Measurements from ENCODE around the gene NUP188. TPM values are rescaled to one million over a fixed set of nuclear protein-coding genes. Genes with fewer than 3 reads are reported as not detected.

Gene NUP188
- total RNA-seq, 1 donor, result 30.0 TPM

DNA sequence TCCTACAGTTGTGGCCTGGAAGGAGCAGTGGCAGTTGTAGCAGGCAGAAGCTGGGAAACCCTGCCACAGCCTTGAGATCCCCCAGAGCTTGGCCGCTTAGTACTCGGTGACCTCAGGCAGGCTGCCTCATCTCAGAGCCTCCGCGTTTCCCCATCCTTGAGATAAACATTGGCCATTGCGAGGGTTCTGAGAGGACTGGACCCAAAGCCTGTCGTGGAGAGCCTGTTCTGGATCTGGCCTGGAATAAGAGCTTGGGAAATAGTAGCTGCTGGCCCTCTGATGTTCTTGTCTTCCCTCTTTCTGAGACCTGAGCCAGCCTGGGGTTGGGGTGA is 90.2 kb downstream of the NUP188 start:
- TF ChIP-seq, protein P1, sequence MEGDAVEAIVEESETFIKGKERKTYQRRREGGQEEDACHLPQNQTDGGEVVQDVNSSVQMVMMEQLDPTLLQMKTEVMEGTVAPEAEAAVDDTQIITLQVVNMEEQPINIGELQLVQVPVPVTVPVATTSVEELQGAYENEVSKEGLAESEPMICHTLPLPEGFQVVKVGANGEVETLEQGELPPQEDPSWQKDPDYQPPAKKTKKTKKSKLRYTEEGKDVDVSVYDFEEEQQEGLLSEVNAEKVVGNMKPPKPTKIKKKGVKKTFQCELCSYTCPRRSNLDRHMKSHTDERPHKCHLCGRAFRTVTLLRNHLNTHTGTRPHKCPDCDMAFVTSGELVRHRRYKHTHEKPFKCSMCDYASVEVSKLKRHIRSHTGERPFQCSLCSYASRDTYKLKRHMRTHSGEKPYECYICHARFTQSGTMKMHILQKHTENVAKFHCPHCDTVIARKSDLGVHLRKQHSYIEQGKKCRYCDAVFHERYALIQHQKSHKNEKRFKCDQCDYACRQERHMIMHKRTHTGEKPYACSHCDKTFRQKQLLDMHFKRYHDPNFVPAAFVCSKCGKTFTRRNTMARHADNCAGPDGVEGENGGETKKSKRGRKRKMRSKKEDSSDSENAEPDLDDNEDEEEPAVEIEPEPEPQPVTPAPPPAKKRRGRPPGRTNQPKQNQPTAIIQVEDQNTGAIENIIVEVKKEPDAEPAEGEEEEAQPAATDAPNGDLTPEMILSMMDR (IDR thresholded peaks at IDR 0.05; ENCODE audit: extremely low read depth, low read depth, low read length), result no peak
- H3K4me1 ChIP-seq (ENCODE audit: insufficient read depth, low read length), result peaks cover 21% of the 10 kb centered on the region
- H3K27ac ChIP-seq (ENCODE audit: low read depth, low read length), result peak overlapping the region; percentile 66
- H3K4me2 ChIP-seq (ENCODE audit: insufficient read depth, low read length), result peak overlapping the region; percentile 91
- peak overlapping the region; percentile 99 for H3K4me3 ChIP-seq (ENCODE audit: insufficient read depth, low read length)
- peak; percentile 69 for DNase-seq (ENCODE audit: insufficient read length, low spot score, missing footprints)
- H3K79me2 ChIP-seq (ENCODE audit: insufficient read depth, low read length), result peaks cover 34% of the 10 kb centered on the region
- peaks cover 20% of the 10 kb centered on the region for H4K20me1 ChIP-seq (ENCODE audit: insufficient read depth, low read length)
- H3K36me3 ChIP-seq (ENCODE audit: insufficient read depth, low read length), result peaks cover 14% of the 10 kb centered on the region
- H3K9me3 ChIP-seq (ENCODE audit: low read depth, low read length), result no peaks in the 10 kb centered on the region
- no peak overlapping the region for H2AFZ ChIP-seq (ENCODE audit: low read length)
- no peaks in the 10 kb centered on the region for H3K27me3 ChIP-seq (ENCODE audit: insufficient read depth, low read length)

DNA sequence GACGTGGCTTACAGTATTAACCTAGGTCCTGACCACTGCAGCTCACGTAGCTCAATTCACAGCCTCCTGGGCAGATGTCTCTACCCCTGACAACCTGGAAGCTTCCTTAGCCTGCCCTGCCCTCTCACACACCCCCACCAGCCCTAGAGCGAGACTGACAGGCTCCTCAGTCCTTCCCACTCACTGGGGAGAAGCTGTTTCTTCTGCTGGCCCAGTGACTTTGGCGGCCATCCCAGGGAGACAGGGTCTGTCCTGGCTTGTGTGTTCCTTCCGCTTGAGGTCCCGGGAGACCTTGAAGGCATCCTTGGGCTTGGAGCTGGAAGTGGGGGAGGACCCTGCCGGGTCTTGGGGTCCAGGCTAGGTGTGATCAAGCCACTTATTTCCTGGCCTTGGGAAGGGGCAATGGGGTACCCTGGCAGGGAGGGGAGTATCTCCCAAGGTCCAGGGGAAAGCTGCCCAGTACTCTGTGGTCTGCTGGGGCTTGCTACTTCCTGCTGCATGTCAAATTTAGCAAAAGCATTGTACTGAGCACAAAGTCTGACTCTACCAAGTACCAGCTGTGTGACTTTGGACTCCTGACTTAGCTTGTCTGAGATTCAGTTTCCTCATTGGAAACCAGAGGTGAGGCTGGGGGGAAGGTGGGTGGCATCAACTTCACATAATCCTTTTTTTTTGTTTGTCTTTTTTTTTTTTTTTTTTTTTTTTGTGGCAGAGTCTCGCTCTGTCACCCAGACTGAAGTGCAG is 90.8 kb downstream of the NUP188 start:
- H3K4me2 ChIP-seq (ENCODE audit: insufficient read depth, low read length), result peak overlapping the region; percentile 91
- H3K27me3 ChIP-seq (ENCODE audit: insufficient read depth, low read length), result no peaks in the 10 kb centered on the region
- H3K4me3 ChIP-seq (ENCODE audit: insufficient read depth, low read length), result peak overlapping the region; percentile 99
- H3K36me3 ChIP-seq (ENCODE audit: insufficient read depth, low read length), result peaks cover 15% of the 10 kb centered on the region
- H3K79me2 ChIP-seq (ENCODE audit: insufficient read depth, low read length), result peaks cover 34% of the 10 kb centered on the region
- no peak overlapping the region for H2AFZ ChIP-seq (ENCODE audit: low read length)
- no peaks in the 10 kb centered on the region for H3K9me3 ChIP-seq (ENCODE audit: low read depth, low read length)
- H3K27ac ChIP-seq (ENCODE audit: low read depth, low read length), result peak overlapping the region; percentile 66
- peaks cover 21% of the 10 kb centered on the region for H3K4me1 ChIP-seq (ENCODE audit: insufficient read depth, low read length)
- TF ChIP-seq, protein P1 (IDR thresholded peaks at IDR 0.05; ENCODE audit: extremely low read depth, low read depth, low read length), result no peak
- H4K20me1 ChIP-seq (ENCODE audit: insufficient read depth, low read length), result peaks cover 20% of the 10 kb centered on the region
- peak; percentile 74 for DNase-seq (ENCODE audit: insufficient read length, low spot score, missing footprints)

DNA sequence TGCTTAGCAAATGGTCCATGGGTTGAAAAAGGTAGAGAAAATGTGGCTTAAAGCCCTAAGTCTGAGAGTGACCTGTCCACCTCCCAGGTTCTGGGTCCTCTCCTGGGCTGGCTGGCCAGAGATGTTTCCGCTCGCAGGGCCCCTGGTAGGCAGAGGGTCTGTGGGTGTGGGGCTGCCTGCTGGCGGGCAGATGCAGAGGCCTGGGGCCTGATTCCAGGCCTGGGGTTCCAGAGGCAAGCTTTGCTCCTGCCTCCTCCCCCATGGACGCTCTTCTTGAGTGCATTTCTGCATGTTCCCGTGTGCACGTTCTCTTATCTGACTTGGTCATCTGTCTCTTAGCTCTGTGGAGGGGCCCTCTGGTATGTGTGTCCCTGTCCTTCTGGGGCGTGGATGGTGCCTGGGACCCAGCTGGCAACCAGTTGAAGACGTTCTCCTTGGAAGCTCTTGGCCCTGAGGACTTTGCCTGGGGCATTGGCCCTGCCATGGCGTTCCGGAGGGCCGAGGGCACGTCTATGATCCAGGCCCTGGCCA is 92.7 kb downstream of the NUP188 start:
- TF ChIP-seq, protein P1 (IDR thresholded peaks at IDR 0.05; ENCODE audit: extremely low read depth, low read depth, low read length), result no peak
- Histone ChIP-seq H3K4me3 (ENCODE audit: insufficient read depth, low read length) (no peak overlapping the region), H3K4me1 (ENCODE audit: insufficient read depth, low read length) (peaks cover 21% of the 10 kb centered on the region), H3K9me3 (ENCODE audit: low read depth, low read length) (no peaks in the 10 kb centered on the region), H3K4me2 (ENCODE audit: insufficient read depth, low read length) (no peak overlapping the region), H4K20me1 (ENCODE audit: insufficient read depth, low read length) (peaks cover 20% of the 10 kb centered on the region), H2AFZ (ENCODE audit: low read length) (no peak overlapping the region), H3K27ac (ENCODE audit: low read depth, low read length) (no peak overlapping the region), H3K79me2 (ENCODE audit: insufficient read depth, low read length) (peaks cover 34% of the 10 kb centered on the region), H3K36me3 (ENCODE audit: insufficient read depth, low read length) (peaks cover 15% of the 10 kb centered on the region), H3K27me3 (ENCODE audit: insufficient read depth, low read length) (no peaks in the 10 kb centered on the region)
- peak; percentile 35 for DNase-seq (ENCODE audit: insufficient read length, low spot score, missing footprints)

DNA sequence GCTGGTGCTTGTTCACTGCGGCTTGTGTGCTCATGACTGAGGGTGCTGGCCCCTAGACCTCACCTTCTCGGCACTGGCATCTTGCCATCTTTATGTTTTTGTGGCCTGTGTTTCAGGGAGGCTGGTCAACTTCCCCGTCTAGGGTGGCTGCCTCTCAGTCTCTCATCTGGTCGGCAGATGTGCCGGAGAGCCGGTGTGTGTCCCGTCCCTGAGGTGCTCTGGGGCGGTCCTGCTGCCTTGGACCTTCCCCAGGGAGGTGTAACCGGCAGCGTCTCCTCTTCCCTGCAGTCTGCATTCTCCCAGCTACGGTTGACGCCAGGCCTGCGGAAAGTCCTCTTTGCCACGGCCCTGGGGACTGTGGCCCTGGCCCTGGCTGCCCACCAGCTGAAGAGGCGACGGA is 94.5 kb downstream of the NUP188 start:
- Histone ChIP-seq H2AFZ (ENCODE audit: low read length) (no peak overlapping the region), H3K27me3 (ENCODE audit: insufficient read depth, low read length) (no peaks in the 10 kb centered on the region), H3K79me2 (ENCODE audit: insufficient read depth, low read length) (peaks cover 29% of the 10 kb centered on the region), H3K4me3 (ENCODE audit: insufficient read depth, low read length) (no peak overlapping the region), H3K9me3 (ENCODE audit: low read depth, low read length) (no peaks in the 10 kb centered on the region), H3K4me2 (ENCODE audit: insufficient read depth, low read length) (no peak overlapping the region), H3K27ac (ENCODE audit: low read depth, low read length) (no peak overlapping the region), H3K36me3 (ENCODE audit: insufficient read depth, low read length) (peaks cover 18% of the 10 kb centered on the region), H4K20me1 (ENCODE audit: insufficient read depth, low read length) (peaks cover 18% of the 10 kb centered on the region), H3K4me1 (ENCODE audit: insufficient read depth, low read length) (peaks cover 15% of the 10 kb centered on the region)
- DNase-seq (ENCODE audit: insufficient read length, low spot score, missing footprints), result peak; percentile 21
- TF ChIP-seq, protein P1 (IDR thresholded peaks at IDR 0.05; ENCODE audit: extremely low read depth, low read depth, low read length), result no peak

Data from osteoblast (primary cell).